ENCODE results near the gene LAMC3.

The LAMC3 gene

GRCh38 chr9:131121346-131121745, 112.4 kb downstream of the LAMC3 start:
- no peak for DNase-seq (ENCODE audit: low read depth)

GRCh38 chr9:131122158-131122557, 113.2 kb downstream of the LAMC3 start:
- DNase-seq (ENCODE audit: low read depth), result no peak

GRCh38 chr9:131125038-131125287, 116.0 kb downstream of the LAMC3 start:
- DNase-seq (ENCODE audit: low read depth), result no peak

- peak; percentile 100 for DNase-seq (ENCODE audit: low read depth)
Measured at GRCh38 chr9:131125288-131126058, 116.5 kb downstream of the LAMC3 start, which contains the start of gene NUP214. TSS of gene NUP214 (plus strand) at chr9:131125586. CDS start at chr9:131125705, 119 bp downstream.

- DNase-seq (ENCODE audit: low read depth), result no peak
Measured at GRCh38 chr9:131126059-131126426, 117.1 kb downstream of the LAMC3 start.

- no peak for DNase-seq (ENCODE audit: low read depth)
Measured at GRCh38 chr9:131129183-131129582, 120.2 kb downstream of the LAMC3 start.

GRCh38 chr9:131138676-131139075, 129.7 kb downstream of the LAMC3 start:
- DNase-seq (ENCODE audit: low read depth), result no peak

GRCh38 chr9:131140112-131140511, 131.1 kb downstream of the LAMC3 start:
- no peak for DNase-seq (ENCODE audit: low read depth)

GRCh38 chr9:131140550-131140949, 131.6 kb downstream of the LAMC3 start:
- DNase-seq (ENCODE audit: low read depth), result no peak

- no peak for DNase-seq (ENCODE audit: low read depth)
Measured at GRCh38 chr9:131142160-131142559, 133.2 kb downstream of the LAMC3 start.

Measured in activated T-helper 1 cell treated with Interleukin-2 at 50 U/mL for 16 hours (primary cell).